Activated T-cell treated with anti-CD3 and anti-CD28 coated beads for 24 hours (primary cell): ENCODE results near the gene ETNK1.

Experiments
- DNase-seq: peaks from one replicate; pipeline ENCODE4 v3.0.0-alpha.2; 2020; ENCODE audit warnings: low read depth

The ETNK1 gene

DNA sequence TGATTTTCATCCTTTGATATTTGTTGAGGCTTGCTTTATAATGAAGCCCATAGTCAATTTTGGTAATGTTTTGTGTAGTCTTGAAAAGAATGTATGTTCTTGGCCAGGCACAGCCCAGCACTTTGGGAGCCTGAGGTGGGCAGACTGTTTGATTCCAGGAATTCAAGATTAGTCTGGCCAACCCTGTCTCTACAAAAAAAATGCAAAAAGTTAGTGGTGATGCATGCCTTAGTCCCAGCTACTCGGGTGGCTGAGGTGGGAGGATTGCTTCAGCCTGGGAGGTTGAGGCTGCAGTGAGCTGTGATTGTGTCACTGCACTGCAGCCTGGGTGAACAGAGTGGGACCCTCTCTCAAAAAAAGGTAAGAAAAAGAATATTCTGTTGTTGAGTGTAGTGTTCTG, 10.8 kb downstream of the ETNK1 start:
- DNase-seq: no peak

- no peak for DNase-seq
Observed at GRCh38 chr12:22640851-22641250, 15.9 kb downstream of the ETNK1 start.

DNA sequence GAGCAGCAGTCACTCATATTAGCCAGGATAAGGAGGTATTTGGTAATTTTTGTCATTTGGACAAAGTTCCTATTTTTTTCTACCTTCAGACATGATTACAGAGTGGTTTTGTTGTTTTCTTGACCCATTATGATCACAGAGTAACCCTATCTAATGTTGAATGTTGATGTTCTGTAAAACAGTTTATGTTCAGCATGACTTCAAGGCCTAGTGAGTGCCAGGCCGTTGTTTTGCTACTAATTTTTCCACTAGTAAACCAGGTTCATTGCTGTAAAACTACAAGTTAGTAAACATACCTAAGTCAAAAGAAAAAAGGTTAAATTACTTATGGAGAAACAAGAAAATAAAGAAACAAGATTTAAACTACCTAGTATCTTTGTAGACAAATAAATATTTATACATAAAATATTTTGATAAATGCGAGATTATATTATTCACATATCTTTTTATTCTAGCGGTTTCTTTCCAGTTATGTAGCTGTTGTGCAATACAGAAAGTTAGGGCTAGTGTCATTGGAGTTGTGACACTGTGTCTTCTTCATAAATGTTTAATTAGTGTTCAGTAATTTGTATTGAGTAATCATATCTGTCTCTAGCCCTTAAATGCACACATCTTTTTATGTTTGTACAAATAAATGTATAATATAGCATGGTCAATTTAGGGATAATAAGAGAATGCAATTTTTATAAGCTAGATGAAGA, 16.5 kb downstream of the ETNK1 start:
- DNase-seq: no peak

GRCh38 chr12:22648668-22649067, 23.7 kb downstream of the ETNK1 start:
- DNase-seq: no peak

- DNase-seq: no peak
Observed at GRCh38 chr12:22653075-22653474, 28.1 kb downstream of the ETNK1 start.

GRCh38 chr12:22653791-22654190, 28.8 kb downstream of the ETNK1 start:
- DNase-seq: no peak

DNA sequence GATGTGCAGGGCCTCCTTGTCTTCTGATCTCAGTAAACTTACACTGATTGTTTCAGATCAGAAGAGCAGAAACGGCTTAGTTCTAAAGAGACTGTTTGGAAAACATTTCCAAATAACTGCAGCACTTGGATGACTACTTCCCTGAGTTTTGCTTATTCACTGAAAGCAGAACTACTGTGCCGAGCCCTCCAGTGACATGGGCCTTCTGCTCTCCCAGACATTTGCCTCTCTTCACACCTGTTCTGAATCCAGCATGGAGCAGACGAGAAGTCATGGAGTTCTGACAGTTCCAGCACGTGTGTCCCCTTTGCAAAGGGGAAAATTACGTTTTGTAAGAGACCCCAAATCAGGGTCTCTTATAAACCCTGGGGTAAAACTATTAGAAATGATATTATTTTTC, 31.4 kb downstream of the ETNK1 start:
- DNase-seq: no peak

DNA sequence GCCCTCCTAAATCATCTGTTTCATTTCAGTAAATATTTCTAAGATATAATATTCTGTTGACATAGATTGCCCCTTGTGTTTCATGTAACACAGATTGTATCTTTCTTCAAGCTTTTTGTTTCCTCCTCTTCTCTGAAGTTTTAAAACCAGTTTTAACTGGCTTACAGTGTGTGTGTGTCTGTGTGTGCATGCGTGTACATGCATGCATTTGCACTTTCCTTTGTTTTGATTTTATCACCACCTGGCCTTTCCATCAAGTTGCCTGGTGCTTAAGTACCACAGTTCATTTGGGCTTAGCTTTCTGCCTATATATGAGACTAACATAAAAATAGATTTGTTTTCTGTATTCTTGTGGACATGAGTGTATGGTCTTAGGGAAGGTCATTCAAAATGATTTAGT, 31.9 kb downstream of the ETNK1 start:
- no peak for DNase-seq

GRCh38 chr12:22657538-22657937, 32.6 kb downstream of the ETNK1 start:
- DNase-seq: no peak

- peak; percentile 38 for DNase-seq
Observed at GRCh38 chr12:22658214-22658613, 33.2 kb downstream of the ETNK1 start.

DNA sequence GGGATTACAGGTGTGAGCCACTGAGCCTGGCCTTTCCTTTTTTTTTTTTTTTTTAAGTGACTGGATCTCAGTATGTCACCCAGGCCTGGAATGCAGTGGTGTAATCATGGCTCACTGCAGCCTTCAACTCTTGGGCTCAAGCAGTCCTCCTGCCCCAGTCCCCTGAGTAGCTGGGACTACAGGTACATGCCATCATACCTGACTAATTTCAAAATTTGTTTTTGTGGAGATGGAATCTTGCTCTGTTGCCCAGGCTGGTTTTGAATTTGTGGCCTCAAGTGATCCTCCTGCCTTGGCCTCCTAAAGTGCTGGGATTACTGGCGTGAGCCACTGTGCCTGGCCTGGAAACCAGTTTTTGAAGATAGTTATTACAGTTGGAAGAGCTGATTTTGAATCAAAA, 37.4 kb downstream of the ETNK1 start:
- no peak for DNase-seq

- DNase-seq: no peak
Observed at GRCh38 chr12:22665476-22665875, 40.5 kb downstream of the ETNK1 start.

DNA sequence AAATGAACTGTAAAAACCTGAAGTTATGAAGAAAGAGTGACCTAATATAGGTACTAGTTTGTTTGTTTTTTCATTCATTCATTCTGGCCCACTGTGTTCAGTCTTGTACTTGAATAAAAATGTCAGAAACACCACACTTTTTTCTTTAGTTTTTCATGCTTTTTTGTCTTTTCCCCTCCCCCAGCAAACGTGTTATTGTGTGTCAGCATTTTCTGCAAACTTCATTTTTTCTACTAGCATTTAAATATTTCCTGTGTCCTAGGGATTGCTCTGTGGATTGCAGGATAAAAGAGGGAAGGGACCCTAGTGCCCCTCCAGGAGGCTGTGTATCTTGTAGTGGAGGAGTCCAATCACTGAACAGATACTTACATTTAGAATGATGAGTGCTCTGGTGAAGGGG, 42.2 kb downstream of the ETNK1 start:
- no peak for DNase-seq

GRCh38 chr12:22668441-22668840, 43.5 kb downstream of the ETNK1 start:
- DNase-seq: no peak

- no peak for DNase-seq
Observed at GRCh38 chr12:22670762-22671161, 45.8 kb downstream of the ETNK1 start.

GRCh38 chr12:22672951-22673350, 48.0 kb downstream of the ETNK1 start:
- no peak for DNase-seq

DNA sequence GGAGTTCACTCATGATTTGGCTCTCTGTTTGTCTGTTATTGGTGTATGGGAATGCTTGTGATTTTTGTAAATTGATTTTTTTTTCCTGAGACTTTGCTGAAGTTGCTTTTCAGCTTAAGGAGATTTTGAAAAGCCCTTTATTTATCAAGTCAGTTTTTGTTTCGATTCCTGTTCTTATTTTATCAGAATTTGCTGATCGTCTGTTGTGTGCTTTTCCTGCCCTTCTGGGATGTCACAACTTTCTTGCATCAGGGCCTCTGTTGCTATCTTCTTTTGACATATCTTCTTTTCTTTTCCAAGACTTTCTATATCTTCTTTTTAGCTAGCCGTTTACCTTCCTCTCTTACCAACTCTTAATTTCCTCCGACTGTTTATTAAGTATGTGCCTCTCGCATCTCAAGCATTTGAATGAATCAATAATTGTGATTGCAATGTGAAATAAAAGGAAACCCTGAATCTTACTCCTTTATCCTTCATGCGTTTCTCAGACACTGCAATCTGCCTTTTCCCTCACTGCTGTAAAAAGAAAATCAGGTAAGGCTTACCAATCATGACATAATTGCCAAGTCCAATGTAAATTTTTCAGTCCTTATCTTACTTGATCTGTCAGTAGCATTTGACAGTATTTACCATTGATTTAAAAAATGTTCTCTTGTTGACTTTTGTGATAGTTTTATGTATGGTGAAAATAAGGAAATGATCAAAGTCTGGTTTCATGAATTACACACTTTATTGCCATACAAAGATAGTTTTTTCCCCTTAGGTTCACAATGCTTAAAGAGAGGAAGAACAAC, 53.0 kb downstream of the ETNK1 start:
- no peak for DNase-seq

DNA sequence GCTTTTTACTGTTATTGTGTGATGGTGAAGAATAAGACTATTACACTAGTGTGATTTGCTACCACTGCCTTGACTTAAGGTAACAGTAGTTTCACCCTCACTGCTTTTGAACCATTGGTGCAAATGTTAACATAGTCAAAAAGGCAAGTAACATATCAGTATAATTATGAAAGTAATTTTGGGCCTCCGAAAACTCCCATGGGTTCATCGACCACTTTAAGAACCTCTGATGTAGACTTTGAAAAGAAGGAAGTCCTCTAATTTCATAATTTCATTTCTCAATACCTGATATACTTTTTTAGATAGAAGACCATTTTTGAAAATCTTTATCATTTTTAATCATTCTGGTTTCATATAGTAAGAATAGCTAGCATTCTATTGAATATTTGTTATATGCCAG, 57.7 kb downstream of the ETNK1 start:
- no peak for DNase-seq

DNA sequence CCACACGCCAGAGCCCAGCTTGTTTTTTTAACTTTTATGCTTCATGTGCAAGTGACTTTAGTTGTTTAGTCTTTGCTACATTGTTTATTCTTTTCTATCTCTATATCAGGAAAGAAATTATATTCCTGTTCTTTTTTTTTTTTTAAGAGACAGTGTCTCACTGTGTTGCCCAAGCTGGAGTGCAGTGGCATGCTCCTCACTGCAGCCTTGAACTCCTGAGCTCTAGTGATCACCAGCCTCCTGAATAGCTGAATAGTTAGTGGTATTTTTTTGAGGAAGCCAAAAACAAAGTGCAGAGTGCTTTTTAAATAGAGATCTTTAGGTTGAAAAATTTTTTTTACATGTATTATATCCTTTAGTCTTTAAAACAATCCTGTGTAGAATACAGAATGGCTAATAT, 58.2 kb downstream of the ETNK1 start:
- DNase-seq: no peak

GRCh38 chr12:22684140-22685118, 59.5 kb downstream of the ETNK1 start:
- no peak for DNase-seq

DNA sequence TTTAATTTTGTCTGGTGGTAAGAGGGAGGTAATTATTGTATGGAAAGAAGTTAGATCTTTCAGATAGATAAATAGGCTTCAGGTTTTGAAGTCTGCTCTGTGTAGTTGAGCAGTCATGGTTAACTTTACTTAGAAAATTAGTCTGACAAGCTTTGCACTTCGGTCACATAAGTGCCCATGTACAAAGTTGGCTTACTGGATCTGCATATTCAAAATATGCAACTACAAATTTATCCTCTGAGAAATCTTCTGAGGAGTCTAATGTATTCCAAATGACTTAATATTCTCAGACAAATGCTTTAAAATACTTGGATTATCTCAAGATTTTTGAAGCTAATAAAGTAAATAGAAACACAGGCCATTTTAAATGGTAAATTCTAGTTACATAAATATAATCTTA, 61.2 kb downstream of the ETNK1 start:
- no peak for DNase-seq

DNA sequence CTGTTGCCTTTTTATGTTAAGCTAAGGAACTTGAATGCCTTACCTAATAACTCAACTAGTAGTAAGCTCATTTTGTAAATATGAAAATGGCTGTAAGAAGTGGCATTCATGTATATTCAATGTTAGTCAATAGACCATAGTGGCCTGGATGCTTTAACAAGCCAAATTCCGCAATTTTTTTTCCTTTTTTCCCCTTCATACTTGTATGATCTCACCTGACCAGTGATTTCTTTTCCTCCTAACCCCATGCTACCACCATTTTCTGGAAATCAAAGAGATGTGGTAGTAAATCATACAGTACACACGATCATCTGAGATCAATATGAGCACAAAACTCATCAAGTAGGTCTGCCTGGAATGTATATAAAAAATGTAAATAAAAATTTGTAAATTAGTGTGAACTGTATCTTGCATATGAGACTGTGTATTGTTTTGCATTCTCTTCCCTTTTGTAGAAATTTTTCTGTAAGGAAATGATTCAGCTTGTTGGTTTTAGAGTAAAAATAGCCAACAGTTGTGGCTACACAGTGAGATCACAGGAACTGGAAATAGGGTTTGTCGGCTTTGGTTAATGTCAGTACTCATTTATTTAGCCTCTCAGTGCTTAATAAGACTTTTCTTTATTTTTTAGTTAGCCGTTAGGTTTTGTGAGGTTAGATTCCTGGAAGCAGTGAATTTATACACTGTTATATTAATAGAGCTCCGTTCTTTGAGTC, 62.5 kb downstream of the ETNK1 start:
- DNase-seq: no peak
